LNCaP clone FGC (cell line): ENCODE data around the gene MGA.

ENCODE experiments used
- DNase-seq: peaks from one replicate; pipeline ENCODE4 v3.0.0-alpha.2; 2011; ENCODE audit warnings: low read depth
- H3K4me3 ChIP-seq: 2 replicates; pipeline ENCODE4 v1.5.1; 2011; ENCODE audit warnings: mild to moderate bottlenecking, low read depth, low read length, control low read depth
- CTCF ChIP-seq: IDR thresholded peaks from 2 replicates; pipeline ENCODE4 v1.5.1; 2012; ENCODE audit warnings: mild to moderate bottlenecking; ENCODE audit not compliant: control insufficient read depth, insufficient read depth; ENCODE audit errors: extremely low read depth

MGA gene

GRCh38 chr15:41812820-41813375 is 152.7 kb downstream of the MGA start:
- no peak for TF ChIP-seq CTCF
- no peak for DNase-seq
- no peak overlapping the region for H3K4me3 ChIP-seq

- H3K4me3 ChIP-seq = no peak overlapping the region
- DNase-seq = no peak
- no peak for TF ChIP-seq CTCF
Measured at GRCh38 chr15:41813426-41813825, 153.2 kb downstream of the MGA start.

GRCh38 chr15:41814534-41814933 is 154.3 kb downstream of the MGA start:
- no peak for DNase-seq
- H3K4me3 ChIP-seq = no peak overlapping the region
- TF ChIP-seq CTCF = no peak

GRCh38 chr15:41816788-41817187 is 156.6 kb downstream of the MGA start:
- no peak for DNase-seq
- H3K4me3 ChIP-seq = no peak overlapping the region
- no peak for TF ChIP-seq CTCF

GRCh38 chr15:41817327-41817726 is 157.1 kb downstream of the MGA start:
- no peak overlapping the region for H3K4me3 ChIP-seq
- DNase-seq = no peak
- no peak for TF ChIP-seq CTCF

GRCh38 chr15:41817781-41818180 is 157.6 kb downstream of the MGA start:
- no peak for DNase-seq
- no peak overlapping the region for H3K4me3 ChIP-seq
- no peak for TF ChIP-seq CTCF

GRCh38 chr15:41819455-41820050 is 159.3 kb downstream of the MGA start:
- TF ChIP-seq CTCF = no peak
- DNase-seq = no peak

More at GRCh38 chr15:41819455-41820050, 159.3 kb downstream of the MGA start:
- no peak overlapping the region for H3K4me3 ChIP-seq
